GM23338 (cell line): Measurements from ENCODE around the gene MTA3. TPM values are rescaled to one million over a fixed set of nuclear protein-coding genes. Genes with fewer than 3 reads are reported as not detected.

Experiments
- ATAC-seq: fragments of 200-7000 bp; cut with Tn5 transposase; 3 replicates; pipeline ENCODE4 v1.9.1; 2020
- DNase-seq: peaks from one replicate; pipeline ENCODE4 v3.0.0-alpha.2; 2015; ENCODE audit warnings: low spot score
- H2AFZ ChIP-seq: fragments of 200-600 bp; sonication (generic); 2 replicates; pipeline ENCODE4 v1.8.0; 2016; ENCODE audit warnings: antibody characterized with exemption, mild to moderate bottlenecking, moderate library complexity
- H3F3A ChIP-seq: fragments of 200-600 bp; sonication (generic); replicated peaks from 2 replicates; pipeline ENCODE4 v1.8.0; 2017; ENCODE audit warnings: antibody characterized with exemption, mixed run types, low read depth
- H3K27ac ChIP-seq: fragments of 200-600 bp; sonication (generic); 2 replicates; pipeline ENCODE4 v1.6.1; 2016; ENCODE audit warnings: low read depth
- H3K27me3 ChIP-seq: fragments of 200-600 bp; sonication (generic); 2 replicates; pipeline ENCODE4 v1.8.0; 2016; ENCODE audit warnings: mild to moderate bottlenecking, mixed run types, moderate library complexity; ENCODE audit not compliant: insufficient read depth
- H3K36me3 ChIP-seq: fragments of 200-600 bp; sonication (generic); 2 replicates; pipeline ENCODE4 v1.8.0; 2016; ENCODE audit warnings: mild to moderate bottlenecking; ENCODE audit not compliant: insufficient read depth
- H3K4me1 ChIP-seq: fragments of 200-600 bp; sonication (generic); 2 replicates; pipeline ENCODE4 v1.8.0; 2016; ENCODE audit warnings: mild to moderate bottlenecking, moderate library complexity; ENCODE audit not compliant: insufficient read depth
- H3K4me2 ChIP-seq: fragments of 200-600 bp; sonication (generic); 2 replicates; pipeline ENCODE4 v1.7.1; 2017; ENCODE audit warnings: mixed run types
- H3K4me3 ChIP-seq: fragments of 200-600 bp; sonication (generic); 2 replicates; pipeline ENCODE4 v1.6.1; 2016; ENCODE audit warnings: mixed run types
- H3K79me2 ChIP-seq: fragments of 200-600 bp; sonication (generic); replicated peaks from 2 replicates; pipeline ENCODE4 v1.8.0; 2017; ENCODE audit warnings: mild to moderate bottlenecking; ENCODE audit not compliant: insufficient read depth
- H3K9me2 ChIP-seq: fragments of 200-600 bp; sonication (generic); 2 replicates; pipeline ENCODE4 v1.8.0; 2017; ENCODE audit not compliant: insufficient read depth
- H4K20me1 ChIP-seq: fragments of 200-600 bp; sonication (generic); replicated peaks from 2 replicates; pipeline ENCODE4 v1.8.0; 2017; ENCODE audit warnings: mild to moderate bottlenecking; ENCODE audit not compliant: insufficient read depth
- H3K27ac Mint-ChIP-seq: 2 replicates; pipeline ENCODE4 v1.8.0; 2020; ENCODE audit warnings: inconsistent platforms, mild to moderate bottlenecking, moderate library complexity, mixed read lengths
- H3K27me3 Mint-ChIP-seq: 3 replicates; pipeline ENCODE4 v1.8.0; 2022; ENCODE audit warnings: low read depth, mild to moderate bottlenecking, moderate library complexity, mixed read lengths, inconsistent platforms; ENCODE audit not compliant: insufficient read depth, poor library complexity
- H3K36me3 Mint-ChIP-seq: 3 replicates; pipeline ENCODE4 v1.8.0; 2021; ENCODE audit warnings: low read depth, mild to moderate bottlenecking, inconsistent platforms, moderate library complexity, mixed read lengths
- H3K4me1 Mint-ChIP-seq: 3 replicates; pipeline ENCODE4 v1.8.0; 2020; ENCODE audit warnings: mild to moderate bottlenecking, inconsistent platforms, mixed read lengths
- H3K4me3 Mint-ChIP-seq: 3 replicates; pipeline ENCODE4 v1.8.0; 2021; ENCODE audit warnings: moderate library complexity, mild to moderate bottlenecking, inconsistent platforms, mixed read lengths
- H3K9me3 Mint-ChIP-seq: 3 replicates; pipeline ENCODE4 v1.8.0; 2020; ENCODE audit warnings: moderate library complexity, mild to moderate bottlenecking, inconsistent platforms, mixed read lengths
- CTCF ChIP-seq, 2 experiments: fragments of 200-600 bp in 1 of 2; sonication (generic) in 1 of 2; conservative IDR thresholded peaks; 2 replicates each; pipeline versions ENCODE4 v1.5.1 to v1.6.1; 2016 to 2017; ENCODE audit warnings: antibody characterized with exemption in 2 of 2, low read depth in 2 of 2, mild to moderate bottlenecking in 2 of 2, moderate library complexity in 1 of 2
- EZH2phosphoT487 ChIP-seq: fragments of 200-600 bp; sonication (generic); IDR thresholded peaks from one replicate; pipeline ENCODE4 v1.8.1; 2018; ENCODE audit warnings: antibody characterized with exemption; ENCODE audit not compliant: unreplicated experiment
- JUNB ChIP-seq: IDR thresholded peaks from one replicate; pipeline ENCODE4 v1.6.1; 2016; ENCODE audit warnings: antibody characterized with exemption; ENCODE audit not compliant: unreplicated experiment
- NANOG ChIP-seq: IDR thresholded peaks from 2 replicates; pipeline ENCODE4 v1.6.1; 2016; ENCODE audit warnings: antibody characterized with exemption, borderline replicate concordance
- POLR2AphosphoS5 ChIP-seq: IDR thresholded peaks from 2 replicates; pipeline ENCODE4 v1.6.1; 2016; ENCODE audit warnings: antibody characterized with exemption, low read depth
- REST ChIP-seq: IDR thresholded peaks from one replicate; pipeline ENCODE4 v1.6.1; 2018; ENCODE audit warnings: antibody characterized with exemption; ENCODE audit not compliant: unreplicated experiment
- STAT1 ChIP-seq: IDR thresholded peaks from one replicate; pipeline ENCODE4 v1.6.1; 2016; ENCODE audit warnings: antibody characterized with exemption; ENCODE audit not compliant: unreplicated experiment
- ZNF114 ChIP-seq: fragments of 250-450 bp; sonication (Bioruptor Pico); IDR thresholded peaks from 2 replicates; pipeline ENCODE4 v1.5.0; 2020; ENCODE audit warnings: mild to moderate bottlenecking, moderate library complexity
- ZNF331 ChIP-seq: fragments of 250-450 bp; sonication (Bioruptor Pico); IDR thresholded peaks from 2 replicates; pipeline ENCODE4 v1.5.0; 2020; ENCODE audit warnings: low read depth, mild to moderate bottlenecking, moderate library complexity
- polyA plus RNA-seq: library from polyadenylated mRNA; unstranded; fragments of >200 nt; fragmentation: Nextera tagmentation; extraction: Ambion mirVana; gene quantifications from 2 replicates; pipeline ENCODE4 v1.2.1, GENCODE V29; 2016
- total RNA-seq: library from RNA; depleted of rRNA; stranded (reverse); fragments of >200 nt; shearing (Covaris generic); gene quantifications from 2 replicates; pipeline ENCODE4 v1.2.3, GENCODE V29; 2014
- TF ChIP-seq, protein P1 (sequence below): IDR thresholded peaks from 2 replicates; pipeline ENCODE4 v1.6.1; 2016; ENCODE audit warnings: antibody characterized with exemption

Gene MTA3
- total and polyA plus RNA-seq, 2 experiments from 2014 or later = 162 to 208 TPM

DNA sequence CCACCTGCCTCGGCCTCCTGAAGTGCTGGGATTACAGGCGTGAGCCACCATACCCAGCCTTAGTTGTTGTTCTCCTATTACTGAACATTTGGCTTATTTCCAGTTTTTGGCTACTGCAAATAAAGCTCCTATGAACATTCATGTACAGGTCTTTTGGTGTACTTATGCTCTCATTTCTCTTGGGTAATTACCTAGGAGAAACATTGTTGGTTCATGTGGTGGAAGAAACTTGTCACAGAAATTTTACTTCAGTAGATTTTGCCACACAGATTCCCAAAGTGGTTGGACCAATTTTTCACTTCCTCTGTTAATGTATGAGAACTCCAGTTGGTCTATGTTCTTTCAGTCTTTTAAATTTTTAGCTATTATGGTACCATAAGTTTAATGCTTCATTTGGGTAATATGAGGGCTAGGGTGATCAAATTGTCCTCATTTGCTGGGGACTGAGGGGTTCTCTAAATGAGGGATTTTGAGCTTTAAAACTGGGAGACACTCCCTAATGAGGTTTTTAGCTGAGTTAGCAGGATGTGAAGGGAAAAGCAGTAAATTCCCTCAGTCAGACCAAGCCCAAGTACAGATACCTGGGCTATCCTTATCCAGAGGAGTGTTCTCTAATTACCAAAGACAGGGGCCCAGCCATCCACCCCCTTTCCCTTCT, 33.9 kb downstream of the MTA3 start (continued):
- TF ChIP-seq REST (no peak), EZH2phosphoT487 (no peak), CTCF (conservative IDR thresholded peaks at IDR 0.05; ENCODE audit: low read depth in 2 of 2) (no peak)

DNA sequence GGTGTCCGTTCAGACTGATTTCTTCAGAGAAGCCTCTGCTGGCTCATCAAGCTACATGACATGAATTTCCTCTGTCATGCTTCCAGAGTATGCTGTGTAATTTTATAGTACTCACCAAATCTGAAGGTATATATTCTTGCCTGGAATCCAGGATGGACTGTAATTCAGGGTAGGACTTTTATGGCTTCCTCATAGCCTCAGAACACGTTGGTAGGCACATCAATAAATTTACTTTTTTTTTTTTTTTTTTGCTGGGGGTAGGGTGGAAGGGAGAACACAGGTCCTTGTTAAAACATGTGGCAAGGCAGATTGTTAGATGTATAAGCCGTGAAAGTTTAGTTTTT, 34.4 kb downstream of the MTA3 start:
- Histone ChIP-seq H2AFZ (no peak overlapping the region), H3K4me2 (no peak overlapping the region), H3K9me2 (no peaks in the 10 kb centered on the region), H3K27me3 (no peaks in the 10 kb centered on the region), H3F3A (peaks cover 15% of the 10 kb centered on the region; the same call in 1 of the 2 replicates), H3K4me1 (peaks cover 15% of the 10 kb centered on the region), H3K36me3 (0 out of 2 replicates have a peak, but pooled peaks cover 7% of the 10 kb centered on the region), H3K27ac (peak overlapping the region; percentile 78; the same call in 1 of the 2 replicates), H4K20me1 (peaks cover 44% of the 10 kb centered on the region), H3K79me2 (peaks cover 79% of the 10 kb centered on the region), H3K4me3 (no peak overlapping the region)
- Mint-ChIP-seq H3K27ac (no peak overlapping the region), H3K9me3 (peaks cover 20% of the 10 kb centered on the region), H3K36me3 (peaks cover 49% of the 10 kb centered on the region), H3K4me1 (peaks cover 4% of the 10 kb centered on the region; the same call in 2 of the 3 replicates), H3K27me3 (peaks cover 8% of the 10 kb centered on the region), H3K4me3 (no peak overlapping the region)
- DNase-seq (no peak), ATAC-seq (no peak)
- no peak for TF ChIP-seq ZNF114 (CRISPR knock-in tag)
- TF ChIP-seq, protein P1, sequence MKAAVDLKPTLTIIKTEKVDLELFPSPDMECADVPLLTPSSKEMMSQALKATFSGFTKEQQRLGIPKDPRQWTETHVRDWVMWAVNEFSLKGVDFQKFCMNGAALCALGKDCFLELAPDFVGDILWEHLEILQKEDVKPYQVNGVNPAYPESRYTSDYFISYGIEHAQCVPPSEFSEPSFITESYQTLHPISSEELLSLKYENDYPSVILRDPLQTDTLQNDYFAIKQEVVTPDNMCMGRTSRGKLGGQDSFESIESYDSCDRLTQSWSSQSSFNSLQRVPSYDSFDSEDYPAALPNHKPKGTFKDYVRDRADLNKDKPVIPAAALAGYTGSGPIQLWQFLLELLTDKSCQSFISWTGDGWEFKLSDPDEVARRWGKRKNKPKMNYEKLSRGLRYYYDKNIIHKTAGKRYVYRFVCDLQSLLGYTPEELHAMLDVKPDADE = no peak
- no peak for TF ChIP-seq POLR2AphosphoS5
- TF ChIP-seq STAT1 = no peak
- no peak for TF ChIP-seq ZNF331 (CRISPR knock-in tag)
- TF ChIP-seq NANOG = no peak
- no peak for TF ChIP-seq CTCF (conservative IDR thresholded peaks at IDR 0.05; ENCODE audit: low read depth in 2 of 2)
- no peak for TF ChIP-seq JUNB
